Hepatocyte (in vitro differentiated cells): ENCODE results near the gene SHISAL1.

Experiments
- EZH2phosphoT487 ChIP-seq: fragments of 200-600 bp; sonication (generic); IDR thresholded peaks from one replicate; pipeline ENCODE4 v1.6.1; 2018; ENCODE audit warnings: antibody characterized with exemption, mild to moderate bottlenecking, low read depth, moderate library complexity; ENCODE audit not compliant: unreplicated experiment, severe bottlenecking
- TF ChIP-seq, protein P1 (sequence below): fragments of 200-600 bp; sonication (generic); IDR thresholded peaks from 2 replicates; pipeline ENCODE4 v1.5.1; 2016; ENCODE audit warnings: antibody characterized with exemption, mild to moderate bottlenecking; ENCODE audit not compliant: poor library complexity

DNA sequence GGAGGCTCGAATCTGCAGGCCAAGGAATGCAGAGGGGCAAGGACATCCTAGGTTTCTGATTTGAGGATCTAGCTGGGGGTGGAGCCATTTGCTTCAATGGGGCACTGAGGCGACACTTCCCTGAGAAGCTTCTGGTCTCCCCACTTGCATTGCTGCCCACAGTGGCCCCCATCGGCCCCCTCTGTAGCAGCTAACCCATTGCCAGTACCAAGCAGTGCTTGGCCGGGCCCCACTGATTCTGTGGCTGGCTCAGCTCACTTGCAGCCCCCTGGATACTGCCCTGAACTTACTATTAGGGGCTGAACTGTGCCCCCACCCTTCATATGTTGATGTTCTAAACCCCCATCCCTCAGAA lies 42.9 kb upstream of the SHISAL1 start:
- TF ChIP-seq, protein P1, sequence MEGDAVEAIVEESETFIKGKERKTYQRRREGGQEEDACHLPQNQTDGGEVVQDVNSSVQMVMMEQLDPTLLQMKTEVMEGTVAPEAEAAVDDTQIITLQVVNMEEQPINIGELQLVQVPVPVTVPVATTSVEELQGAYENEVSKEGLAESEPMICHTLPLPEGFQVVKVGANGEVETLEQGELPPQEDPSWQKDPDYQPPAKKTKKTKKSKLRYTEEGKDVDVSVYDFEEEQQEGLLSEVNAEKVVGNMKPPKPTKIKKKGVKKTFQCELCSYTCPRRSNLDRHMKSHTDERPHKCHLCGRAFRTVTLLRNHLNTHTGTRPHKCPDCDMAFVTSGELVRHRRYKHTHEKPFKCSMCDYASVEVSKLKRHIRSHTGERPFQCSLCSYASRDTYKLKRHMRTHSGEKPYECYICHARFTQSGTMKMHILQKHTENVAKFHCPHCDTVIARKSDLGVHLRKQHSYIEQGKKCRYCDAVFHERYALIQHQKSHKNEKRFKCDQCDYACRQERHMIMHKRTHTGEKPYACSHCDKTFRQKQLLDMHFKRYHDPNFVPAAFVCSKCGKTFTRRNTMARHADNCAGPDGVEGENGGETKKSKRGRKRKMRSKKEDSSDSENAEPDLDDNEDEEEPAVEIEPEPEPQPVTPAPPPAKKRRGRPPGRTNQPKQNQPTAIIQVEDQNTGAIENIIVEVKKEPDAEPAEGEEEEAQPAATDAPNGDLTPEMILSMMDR = no peak
- no peak for TF ChIP-seq EZH2phosphoT487
